AG09319 (cell line): ENCODE data around the gene LITAFD.
"Not testable (repeated sequence)": the region's sequence is repeated elsewhere in the genome, so short reads cannot be mapped to it uniquely, and the experiment has no call there.

Source experiments
- DNase-seq: peaks from one replicate; pipeline ENCODE4 v3.0.0-alpha.2; 2010; ENCODE audit warnings: low read depth; ENCODE audit errors: extremely low read depth
- CTCF ChIP-seq: IDR thresholded peaks from 2 replicates; pipeline ENCODE4 v1.5.1; 2011; ENCODE audit warnings: low read depth, mild to moderate bottlenecking, inconsistent platforms, low read length, moderate library complexity

LITAFD gene

GRCh38 chr16:8872967-8873865 lies 8.9 kb upstream of the LITAFD start:
- TF ChIP-seq CTCF, result no peak
- DNase-seq, result no peak

- not testable (repeated sequence) for DNase-seq
Measured at GRCh38 chr16:8873866-8874195, 8.3 kb upstream of the LITAFD start.

- no peak for TF ChIP-seq CTCF
- DNase-seq, result no peak
Measured at GRCh38 chr16:8874388-8874787, 7.8 kb upstream of the LITAFD start.

- not testable (repeated sequence) for DNase-seq
Measured at GRCh38 chr16:8875317-8875716, 6.8 kb upstream of the LITAFD start.

- DNase-seq, result no peak
- no peak for TF ChIP-seq CTCF
Measured at GRCh38 chr16:8877894-8878522, 4.1 kb upstream of the LITAFD start.

GRCh38 chr16:8878523-8878911 lies 3.6 kb upstream of the LITAFD start:
- no peak for DNase-seq
- no peak for TF ChIP-seq CTCF

GRCh38 chr16:8880839-8881510 lies 1.2 kb upstream of the LITAFD start:
- no peak for TF ChIP-seq CTCF

GRCh38 chr16:8882725-8883377 lies 700 bp downstream of the LITAFD start:
- no peak for DNase-seq
- no peak for TF ChIP-seq CTCF

More at GRCh38 chr16:8880839-8881510, 1.2 kb upstream of the LITAFD start:
- DNase-seq, result no peak
